Tibial nerve (tissue), 4 donors: Measurements from ENCODE around the gene CCDC159. TPM values are rescaled to one million over a fixed set of nuclear protein-coding genes. Genes with fewer than 3 reads are reported as not detected.
"Not testable (repeated sequence)": the region's sequence is repeated elsewhere in the genome, so short reads cannot be mapped to it uniquely, and the experiment has no call there.

Experiments used
- DNase-seq, 2 donors: peaks; one replicate each; pipeline ENCODE4 v3.0.0-alpha.2; 2019; ENCODE audit warnings: low spot score in 2 of 2
- H3K27ac ChIP-seq, 4 donors: fragments of 200-600 bp; sonication (generic) in 3 of 4; one replicate each; pipeline ENCODE4 v1.5.1; 2017 to 2019; ENCODE audit warnings: mild to moderate bottlenecking in 1 of 4
- H3K27me3 ChIP-seq, 2 donors: fragments of 200-600 bp; sonication (generic) in 1 of 2; one replicate each; pipeline versions ENCODE4 v1.5.1 to v1.6.0; 2017 to 2019
- H3K36me3 ChIP-seq, 3 donors: fragments of 200-600 bp; sonication (generic); one replicate each; pipeline ENCODE4 v1.5.1; 2018 to 2019
- H3K4me1 ChIP-seq, 4 donors: fragments of 200-600 bp; sonication (generic) in 3 of 4; one replicate each; pipeline ENCODE4 v1.5.1; 2017 to 2019
- H3K4me3 ChIP-seq, 4 donors: fragments of 200-600 bp; sonication (generic) in 3 of 4; one replicate each; pipeline ENCODE4 v1.5.1; 2017 to 2019; ENCODE audit warnings: mild to moderate bottlenecking in 1 of 4, moderate library complexity in 1 of 4
- H3K9me3 ChIP-seq, 4 donors: fragments of 200-600 bp; sonication (generic) in 3 of 4; one replicate each; pipeline ENCODE4 v1.5.1; 2017 to 2019
- EP300 ChIP-seq, 2 donors: sonication (generic); formaldehyde crosslinking; IDR thresholded peaks; one replicate each; pipeline ENCODE4 v1.6.1; 2017; ENCODE audit warnings: antibody characterized with exemption in 2 of 2, mild to moderate bottlenecking in 1 of 2
- POLR2A ChIP-seq, 2 donors: fragments of 450-650 bp; IDR thresholded peaks; one replicate each; pipeline ENCODE4 v1.6.1; 2017; ENCODE audit warnings: antibody characterized with exemption in 2 of 2, mild to moderate bottlenecking in 2 of 2, moderate library complexity in 2 of 2
- WGBS, 2 donors: methylation state at CpG; one replicate each; pipeline ENCODE4 v1.1.5; 2018; 5-methylcytosine and 5-hydroxymethylcytosine counted together
- total RNA-seq, 4 donors: library from RNA; depleted of rRNA; stranded (reverse); fragments of >200 nt; gene quantifications; one replicate each; pipeline ENCODE4 v1.1.0, GENCODE V29; 2016
- TF ChIP-seq, protein P1 (sequence below), 5 experiments: fragments of 200-600 bp in 3 of 5; fragments of 450-650 bp in 2 of 5; sonication (generic) in 3 of 5; IDR thresholded peaks; one replicate each; pipeline ENCODE4 v1.5.1; 2016 to 2019; ENCODE audit warnings: antibody characterized with exemption in 5 of 5, mild to moderate bottlenecking in 3 of 5, moderate library complexity in 2 of 5

Gene CCDC159
- total RNA-seq, 4 donors from 2014 or later, result 23.2 to 33.7 (median 30.8) TPM

DNA sequence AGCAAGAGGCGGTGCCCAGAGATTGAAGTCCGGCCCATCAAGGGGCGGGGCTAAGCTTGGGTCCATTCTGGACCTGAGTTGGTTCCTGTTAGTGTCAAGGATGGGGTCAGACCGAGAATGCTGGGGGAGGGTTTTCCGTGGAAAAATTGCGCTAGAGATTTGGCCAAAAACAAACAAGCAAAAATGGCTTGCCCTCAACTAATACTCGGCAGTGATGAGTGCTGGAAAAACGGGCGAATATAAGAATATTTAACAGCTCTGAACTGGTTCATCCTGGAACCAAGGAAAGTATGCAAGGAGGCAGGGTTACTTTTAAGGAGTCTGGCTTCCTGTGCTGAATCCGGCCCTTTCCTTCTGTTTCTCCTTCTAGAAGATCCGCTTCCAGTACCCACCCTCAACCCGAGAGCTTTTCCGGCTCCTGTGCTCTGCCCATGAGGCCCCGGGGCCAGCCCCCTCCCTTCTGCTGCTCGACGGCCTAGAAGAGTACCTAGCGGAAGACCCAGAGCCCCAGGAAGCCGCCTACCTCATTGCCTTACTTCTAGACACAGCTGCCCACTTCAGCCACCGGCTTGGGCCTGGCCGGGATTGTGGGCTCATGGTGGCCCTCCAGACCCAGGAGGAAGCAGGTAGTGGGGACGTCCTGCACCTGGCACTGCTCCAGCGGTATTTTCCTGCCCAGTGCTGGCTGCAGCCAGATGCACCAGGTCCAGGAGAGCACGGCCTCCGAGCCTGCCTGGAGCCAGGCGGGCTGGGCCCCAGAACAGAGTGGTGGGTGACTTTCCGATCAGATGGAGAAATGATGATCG is 29.0 kb downstream of the CCDC159 start:
- peak; percentile 18 to 71 for TF ChIP-seq POLR2A (IDR thresholded peaks at IDR 0.05)
- TF ChIP-seq, protein P1, sequence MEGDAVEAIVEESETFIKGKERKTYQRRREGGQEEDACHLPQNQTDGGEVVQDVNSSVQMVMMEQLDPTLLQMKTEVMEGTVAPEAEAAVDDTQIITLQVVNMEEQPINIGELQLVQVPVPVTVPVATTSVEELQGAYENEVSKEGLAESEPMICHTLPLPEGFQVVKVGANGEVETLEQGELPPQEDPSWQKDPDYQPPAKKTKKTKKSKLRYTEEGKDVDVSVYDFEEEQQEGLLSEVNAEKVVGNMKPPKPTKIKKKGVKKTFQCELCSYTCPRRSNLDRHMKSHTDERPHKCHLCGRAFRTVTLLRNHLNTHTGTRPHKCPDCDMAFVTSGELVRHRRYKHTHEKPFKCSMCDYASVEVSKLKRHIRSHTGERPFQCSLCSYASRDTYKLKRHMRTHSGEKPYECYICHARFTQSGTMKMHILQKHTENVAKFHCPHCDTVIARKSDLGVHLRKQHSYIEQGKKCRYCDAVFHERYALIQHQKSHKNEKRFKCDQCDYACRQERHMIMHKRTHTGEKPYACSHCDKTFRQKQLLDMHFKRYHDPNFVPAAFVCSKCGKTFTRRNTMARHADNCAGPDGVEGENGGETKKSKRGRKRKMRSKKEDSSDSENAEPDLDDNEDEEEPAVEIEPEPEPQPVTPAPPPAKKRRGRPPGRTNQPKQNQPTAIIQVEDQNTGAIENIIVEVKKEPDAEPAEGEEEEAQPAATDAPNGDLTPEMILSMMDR (IDR thresholded peaks at IDR 0.05), result no peak
- TF ChIP-seq EP300 (IDR thresholded peaks at IDR 0.05), result peak in 1 of 2 donors; percentile 75
- DNase-seq, result peak in 1 of 2 donors; percentile 17
- peaks cover 0 to 6% (median 0%) of the 10 kb centered on the region in 3 donors for H3K36me3 ChIP-seq
- H3K4me1 ChIP-seq, result peaks cover 0 to 47% (median 18%) of the 10 kb centered on the region in 4 donors
- WGBS, 2 donors, result 5 to 10% methylated on average over 27 of the region's 27 CpGs
- H3K4me3 ChIP-seq, result peak overlapping the region; percentile 32 to 75 (median 58)
- no peaks in the 10 kb centered on the region for H3K27me3 ChIP-seq
- peak overlapping the region; percentile 85 to 96 (median 92) for H3K27ac ChIP-seq
- H3K9me3 ChIP-seq, result no peaks in the 10 kb centered on the region

DNA sequence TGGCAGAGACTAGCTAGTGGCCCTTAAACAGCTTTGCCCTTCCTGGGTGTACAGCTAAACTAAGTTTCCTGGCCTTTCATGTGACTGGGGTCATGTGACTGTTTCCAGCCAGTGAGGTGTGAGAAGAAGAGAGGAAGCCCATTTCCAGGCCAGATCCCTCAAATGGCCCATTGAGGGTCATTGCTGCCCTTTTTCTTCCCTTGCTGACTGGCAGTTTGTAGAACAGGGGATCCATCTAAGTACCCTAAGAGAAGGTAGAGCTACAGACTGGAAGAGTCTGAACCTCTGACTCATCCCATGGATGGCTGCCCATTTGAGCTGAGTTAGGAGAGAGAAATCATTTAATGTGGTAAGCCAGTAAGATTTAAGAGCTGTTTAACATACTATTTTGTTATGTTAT is 30.9 kb downstream of the CCDC159 start:
- Histone ChIP-seq H3K27ac (peak overlapping the region in 2 of 4 donors; percentile 39 to 46), H3K27me3 (peaks cover 0 to 10% of the 10 kb centered on the region in 2 donors), H3K4me1 (peaks cover 0 to 60% (median 32%) of the 10 kb centered on the region in 4 donors), H3K4me3 (no peak overlapping the region), H3K9me3 (no peaks in the 10 kb centered on the region), H3K36me3 (peaks cover 0 to 6% (median 0%) of the 10 kb centered on the region in 3 donors)
- peak in 1 of 2 donors; percentile 43 for DNase-seq
- TF ChIP-seq, protein P1 (IDR thresholded peaks at IDR 0.05), result no peak
- TF ChIP-seq POLR2A (IDR thresholded peaks at IDR 0.05), result no peak
- no peak for TF ChIP-seq EP300 (IDR thresholded peaks at IDR 0.05)

DNA sequence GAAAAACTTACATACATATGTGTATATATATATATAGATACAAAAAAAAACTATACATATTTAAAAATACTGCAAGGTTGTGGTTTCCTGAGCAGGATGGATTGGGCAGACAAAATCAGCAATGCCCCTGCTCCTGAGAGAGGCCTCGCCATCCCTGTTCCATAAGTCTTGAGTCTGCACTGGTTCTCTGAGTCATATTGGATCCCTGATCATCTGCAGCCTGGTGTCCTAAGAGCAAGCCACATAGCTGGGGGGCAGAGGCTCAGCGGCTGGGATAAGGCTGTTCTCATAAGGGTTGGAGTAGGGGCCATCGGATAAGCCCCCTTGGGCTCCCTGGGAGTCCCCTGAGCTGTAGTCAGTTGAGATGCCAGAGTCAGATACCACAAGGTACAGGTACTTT is 31.4 kb downstream of the CCDC159 start:
- TF ChIP-seq EP300 (IDR thresholded peaks at IDR 0.05) (no peak), POLR2A (IDR thresholded peaks at IDR 0.05) (no peak)
- TF ChIP-seq, protein P1 (IDR thresholded peaks at IDR 0.05), result no peak

DNA sequence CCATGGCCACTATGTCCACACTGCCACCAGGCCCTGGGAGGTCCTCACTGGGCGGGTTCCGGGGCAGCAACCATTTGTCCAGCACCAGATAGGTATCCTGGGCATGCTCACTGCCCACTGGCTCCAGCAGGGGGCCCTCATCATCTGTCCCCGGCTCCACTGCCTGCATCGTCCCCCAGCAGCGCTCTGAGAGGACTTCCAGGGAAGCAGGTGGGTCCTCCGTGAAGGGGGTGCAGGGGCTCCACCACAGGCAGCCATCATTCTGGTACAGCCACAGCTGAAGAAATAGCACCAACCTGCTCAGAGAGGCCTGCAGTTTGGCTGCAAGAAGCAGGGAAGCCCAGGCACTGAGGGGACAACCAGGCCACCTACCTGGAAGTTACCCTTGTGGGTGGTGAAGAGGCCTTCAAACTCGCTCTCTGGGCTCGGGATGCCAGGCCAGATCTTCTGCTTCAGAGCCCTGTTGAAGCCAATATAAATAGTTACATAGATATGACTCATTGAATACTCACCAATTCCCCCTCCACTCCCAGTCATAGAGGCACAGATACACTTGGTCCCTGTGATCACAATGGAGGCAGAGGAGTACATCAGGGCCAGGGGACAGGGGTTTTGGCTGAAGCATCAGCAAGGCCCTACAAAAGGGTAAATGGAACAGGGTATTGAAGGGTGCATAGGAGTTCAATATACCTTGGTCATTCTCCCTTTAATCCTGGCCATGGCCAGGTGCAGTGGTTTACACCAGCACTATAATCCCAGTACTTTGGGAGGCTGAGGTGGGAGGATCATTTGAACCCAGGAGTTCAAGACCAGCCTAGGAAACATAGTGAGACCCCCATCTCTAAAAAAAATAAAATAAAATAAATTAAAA is 32.2 kb downstream of the CCDC159 start:
- peaks cover 0 to 6% (median 0%) of the 10 kb centered on the region in 3 donors for H3K36me3 ChIP-seq
- H3K4me1 ChIP-seq, result peaks cover 0 to 73% (median 37%) of the 10 kb centered on the region in 4 donors
- 32 to 39% methylated on average over 8 of the region's 8 CpGs for WGBS, 2 donors
- H3K4me3 ChIP-seq, result no peak overlapping the region
- H3K27ac ChIP-seq, result peak overlapping the region in 2 of 4 donors; percentile 2 to 39
- peaks cover 0 to 23% of the 10 kb centered on the region in 2 donors for H3K27me3 ChIP-seq
- DNase-seq, result peak in 1 of 2 donors; percentile 35
- TF ChIP-seq, protein P1 (IDR thresholded peaks at IDR 0.05), result peak; percentile 21 to 55 (median 32)
- TF ChIP-seq POLR2A (IDR thresholded peaks at IDR 0.05), result no peak
- no peak for TF ChIP-seq EP300 (IDR thresholded peaks at IDR 0.05)
- H3K9me3 ChIP-seq, result no peaks in the 10 kb centered on the region

More for the DNA sequence above, 31.4 kb downstream of the CCDC159 start:
- Histone ChIP-seq H3K27me3 (peaks cover 0 to 15% of the 10 kb centered on the region in 2 donors), H3K4me1 (peaks cover 0 to 66% (median 33%) of the 10 kb centered on the region in 4 donors), H3K4me3 (no peak overlapping the region), H3K9me3 (no peaks in the 10 kb centered on the region), H3K27ac (peak overlapping the region in 2 of 4 donors; percentile 39 to 46), H3K36me3 (peaks cover 0 to 6% (median 0%) of the 10 kb centered on the region in 3 donors)
- 93 to 98% methylated on average over 3 of the region's 3 CpGs for WGBS, 2 donors
- no peak for DNase-seq

DNA sequence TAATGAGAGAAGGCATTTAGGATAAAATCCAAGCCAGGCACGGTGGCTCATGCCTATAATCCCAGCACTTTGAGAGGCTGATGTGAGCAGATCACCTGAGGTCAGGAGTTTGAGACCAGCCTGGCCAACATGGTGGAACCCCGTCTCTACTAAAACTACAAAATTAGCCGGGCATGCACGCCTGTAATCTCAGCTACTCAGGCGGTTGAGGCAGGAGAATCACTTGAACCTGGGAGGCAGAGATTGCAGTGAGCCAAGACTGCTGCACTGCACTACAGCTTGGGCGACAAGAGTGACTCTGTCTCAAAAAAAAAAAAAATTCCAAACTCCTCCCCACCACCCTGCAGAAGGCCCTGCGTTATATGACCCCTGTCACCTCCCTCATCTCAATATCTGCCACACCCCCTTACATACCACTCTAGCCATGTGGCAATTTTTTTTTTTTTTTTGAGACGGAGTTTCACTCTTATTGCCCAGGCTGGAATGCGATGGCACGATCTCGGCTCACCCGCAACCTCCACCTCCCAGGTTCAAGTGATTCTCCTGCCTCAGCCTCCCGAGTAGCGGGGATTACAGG is 33.0 kb downstream of the CCDC159 start:
- peaks cover 0 to 31% of the 10 kb centered on the region in 2 donors for H3K27me3 ChIP-seq
- peaks cover 0 to 73% (median 41%) of the 10 kb centered on the region in 4 donors for H3K4me1 ChIP-seq
- H3K27ac ChIP-seq, DNase-seq, H3K4me3 ChIP-seq, H3K9me3 ChIP-seq, H3K36me3 ChIP-seq: not testable (repeated sequence)
- 80 to 81% methylated on average over 14 of the region's 14 CpGs for WGBS, 2 donors
